Body of pancreas (tissue), 4 donors: ENCODE data around the gene MYLK.

Experiments used
- CTCF ChIP-seq, 7 experiments: fragments of 450-650 bp in 4 of 7; fragments of 200-600 bp in 3 of 7; sonication (generic) in 3 of 7; IDR thresholded peaks; one replicate each; pipeline ENCODE4 v1.5.1; 2016 to 2019; ENCODE audit warnings: antibody characterized with exemption in 7 of 7
- POLR2A ChIP-seq, 3 donors: fragments of 450-650 bp; IDR thresholded peaks; one replicate each; pipeline ENCODE4 v1.6.1; 2016; ENCODE audit warnings: antibody characterized with exemption in 3 of 3, mild to moderate bottlenecking in 2 of 3

- TF ChIP-seq CTCF (IDR thresholded peaks at IDR 0.05), result no peak
- TF ChIP-seq POLR2A (IDR thresholded peaks at IDR 0.05), result no peak
Measured at GRCh38 chr3:123919353-123919752, 35.2 kb upstream of the MYLK start.
